ENCODE measurements around the gene DNMT3A.

GRCh38 chr2:25255745-25256487 lies 85.8 kb downstream of the DNMT3A start:
- TF ChIP-seq CTCF (IDR thresholded peaks at IDR 0.05), result no peak
- TF ChIP-seq POLR2AphosphoS5 (IDR thresholded peaks at IDR 0.05), result no peak
- no peak for TF ChIP-seq POLR2A (IDR thresholded peaks at IDR 0.05)
- TF ChIP-seq EP300 (IDR thresholded peaks at IDR 0.05), result no peak
